K562 (cell line): Measurements from ENCODE around the gene SLC25A45. TPM values are rescaled to one million over a fixed set of nuclear protein-coding genes. Genes with fewer than 3 reads are reported as not detected.

ENCODE experiments used
- CEBPB ChIP-seq: fragments of 450-650 bp; IDR thresholded peaks from 2 replicates; pipeline ENCODE4 v1.6.1; 2016; ENCODE audit warnings: missing genetic modification characterization, missing compliant biosample characterization
- DNMT1 ChIP-seq: fragments of 450-650 bp; IDR thresholded peaks from 2 replicates; pipeline ENCODE4 v1.6.1; 2016; ENCODE audit warnings: antibody characterized with exemption, mild to moderate bottlenecking
- ESRRB ChIP-seq: fragments of 250-450 bp; sonication (Bioruptor Pico); IDR thresholded peaks from 2 replicates; pipeline ENCODE4 v1.5.0; 2020; ENCODE audit warnings: mild to moderate bottlenecking, moderate library complexity, borderline replicate concordance
- RBM15 ChIP-seq: fragments of 200-400 bp; formaldehyde crosslinking; IDR thresholded peaks from 2 replicates; pipeline ENCODE4 v1.6.1; 2018; ENCODE audit warnings: mild to moderate bottlenecking, low read length, moderate library complexity; ENCODE audit not compliant: insufficient read depth
- RFX5 ChIP-seq: IDR thresholded peaks from 2 replicates; pipeline ENCODE4 v1.6.1; 2011; ENCODE audit warnings: low read depth, mild to moderate bottlenecking, improper control_type of control experiment, low read length
- RUNX1 ChIP-seq: sonication (generic); IDR thresholded peaks from 2 replicates; pipeline ENCODE4 v1.6.1; 2016; ENCODE audit warnings: antibody characterized with exemption, low read depth
- SMC3 ChIP-seq: conservative IDR thresholded peaks from 2 replicates; pipeline ENCODE4 v1.6.1; 2011; ENCODE audit warnings: low read depth, low read length, improper control_type of control experiment; ENCODE audit not compliant: insufficient read depth
- SRF ChIP-seq, 2 experiments: fragments of 250-450, 450-650 bp in 1 of 2; sonication (Bioruptor Pico) in 1 of 2; sonication (generic) in 1 of 2; formaldehyde crosslinking; IDR thresholded peaks; 2 replicates each; pipeline versions ENCODE4 v1.5.0 to v1.5.1; 2020 to 2022; ENCODE audit warnings: mild to moderate bottlenecking in 1 of 2, missing genetic modification reagents in 1 of 2
- SUPT5H ChIP-seq: fragments of 450-650 bp; IDR thresholded peaks from 2 replicates; pipeline ENCODE4 v1.6.1; 2016
- TCF7 ChIP-seq: sonication (generic); IDR thresholded peaks from 2 replicates; pipeline ENCODE4 v1.6.1; 2016; ENCODE audit warnings: antibody characterized with exemption, borderline replicate concordance
- ZBTB1 ChIP-seq: sonication (generic); formaldehyde crosslinking; IDR thresholded peaks from 2 replicates; pipeline ENCODE4 v1.8.1; 2023; ENCODE audit warnings: missing genetic modification reagents, low read depth, mild to moderate bottlenecking, borderline replicate concordance
- polyA plus RNA-seq, 8 experiments: library from polyadenylated mRNA; depleted of rRNA in 4 of 8; stranded (reverse) in 5 of 8; unstranded in 3 of 8; fragments of >200 nt; fragmentation: Nextera tagmentation in 2 of 8; fragmentation: Illumina TruSeq in 1 of 8; extraction: Ambion mirVana in 2 of 8; extraction: Trizol in 1 of 8; gene quantifications; 2 replicates each; pipeline versions ENCODE4 v1.2.1 to v1.2.3, GENCODE V29; 2011 to 2014; ENCODE audit warnings: inconsistent platforms in 1 of 8, missing spikeins in 1 of 8
- total RNA-seq, 7 experiments: library from RNA; depleted of rRNA in 6 of 7; stranded (reverse); fragments of >200 nt in 6 of 7; fragmentation: Illumina TruSeq in 2 of 7; extraction: Trizol in 2 of 7; gene quantifications; 2 replicates each; pipeline versions ENCODE4 v1.2.1 to v1.2.3, GENCODE V29; 2011 to 2021; ENCODE audit warnings: low replicate concordance in 1 of 7
- TF ChIP-seq, protein P1 (sequence below): fragments of 450-650 bp; IDR thresholded peaks from 2 replicates; pipeline ENCODE4 v1.6.1; 2016; ENCODE audit warnings: mild to moderate bottlenecking

SLC25A45 gene
- total and polyA plus RNA-seq, 9 of the 15 experiments (the other 6 are each of a cell fraction or from before 2014, with no cell fraction given) = 0.15 to 2.3 (median 0.68) TPM

DNA sequence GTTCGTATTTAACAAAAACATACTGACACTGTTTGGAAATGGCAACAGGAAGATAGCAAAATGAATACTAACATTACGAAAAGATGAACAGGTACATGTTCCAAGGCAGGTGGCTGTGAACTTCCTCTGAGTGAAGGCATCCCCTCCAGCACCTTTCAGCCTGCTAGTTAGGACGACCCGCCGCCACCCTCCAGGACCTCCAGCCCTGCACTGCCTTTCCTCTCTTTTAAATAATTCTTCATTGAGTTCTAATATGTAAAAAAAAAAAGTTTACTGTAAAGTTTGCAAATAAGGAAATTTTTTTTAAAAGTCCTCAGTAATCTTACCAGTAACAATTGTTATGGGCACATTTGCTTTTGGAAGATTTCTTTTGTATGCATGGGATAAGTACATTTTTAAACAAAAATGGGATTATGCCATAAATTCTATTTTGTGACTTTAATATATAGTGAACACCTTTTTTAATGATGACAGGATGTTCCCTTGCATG lies 46.2 kb upstream of the SLC25A45 start (continued):
- TF ChIP-seq, protein P1, sequence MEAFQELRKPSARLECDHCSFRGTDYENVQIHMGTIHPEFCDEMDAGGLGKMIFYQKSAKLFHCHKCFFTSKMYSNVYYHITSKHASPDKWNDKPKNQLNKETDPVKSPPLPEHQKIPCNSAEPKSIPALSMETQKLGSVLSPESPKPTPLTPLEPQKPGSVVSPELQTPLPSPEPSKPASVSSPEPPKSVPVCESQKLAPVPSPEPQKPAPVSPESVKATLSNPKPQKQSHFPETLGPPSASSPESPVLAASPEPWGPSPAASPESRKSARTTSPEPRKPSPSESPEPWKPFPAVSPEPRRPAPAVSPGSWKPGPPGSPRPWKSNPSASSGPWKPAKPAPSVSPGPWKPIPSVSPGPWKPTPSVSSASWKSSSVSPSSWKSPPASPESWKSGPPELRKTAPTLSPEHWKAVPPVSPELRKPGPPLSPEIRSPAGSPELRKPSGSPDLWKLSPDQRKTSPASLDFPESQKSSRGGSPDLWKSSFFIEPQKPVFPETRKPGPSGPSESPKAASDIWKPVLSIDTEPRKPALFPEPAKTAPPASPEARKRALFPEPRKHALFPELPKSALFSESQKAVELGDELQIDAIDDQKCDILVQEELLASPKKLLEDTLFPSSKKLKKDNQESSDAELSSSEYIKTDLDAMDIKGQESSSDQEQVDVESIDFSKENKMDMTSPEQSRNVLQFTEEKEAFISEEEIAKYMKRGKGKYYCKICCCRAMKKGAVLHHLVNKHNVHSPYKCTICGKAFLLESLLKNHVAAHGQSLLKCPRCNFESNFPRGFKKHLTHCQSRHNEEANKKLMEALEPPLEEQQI = no peak
- no peak for TF ChIP-seq RBM15
- no peak; the same call in 1 of the 2 replicates for TF ChIP-seq ESRRB (CRISPR knock-in tag)
- no peak for TF ChIP-seq CEBPB (tag)
- peak; percentile 73 for TF ChIP-seq SUPT5H
- 0 out of 4 replicates have a peak, but pooled peaks of 1 of the 2 experiments have one; percentile 4 for TF ChIP-seq SRF (CRISPR knock-in tag; IDR thresholded peaks at IDR 0.05)
- no peak for TF ChIP-seq RFX5
- no peak for TF ChIP-seq SMC3
- no peak for TF ChIP-seq DNMT1
- no peak for TF ChIP-seq ZBTB1 (CRISPR knock-in tag)
- 0 out of 2 replicates have a peak, but pooled peaks have one; percentile 48 for TF ChIP-seq TCF7
- TF ChIP-seq RUNX1 = peak; percentile 30; the same call in 1 of the 2 replicates
- TF ChIP-seq, all 486 proteins: peak for 37
